ENCODE results near the gene ARFGEF2. TPM values are rescaled to one million over a fixed set of nuclear protein-coding genes. Genes with fewer than 3 reads are reported as not detected.
A peak's percentile ranks its signal among the peaks of the same experiment; 100 is the strongest.

The ARFGEF2 gene
- total RNA-seq, 4 donors from 2014 or later, result 25.6 to 41.0 (median 33.5) TPM

DNA sequence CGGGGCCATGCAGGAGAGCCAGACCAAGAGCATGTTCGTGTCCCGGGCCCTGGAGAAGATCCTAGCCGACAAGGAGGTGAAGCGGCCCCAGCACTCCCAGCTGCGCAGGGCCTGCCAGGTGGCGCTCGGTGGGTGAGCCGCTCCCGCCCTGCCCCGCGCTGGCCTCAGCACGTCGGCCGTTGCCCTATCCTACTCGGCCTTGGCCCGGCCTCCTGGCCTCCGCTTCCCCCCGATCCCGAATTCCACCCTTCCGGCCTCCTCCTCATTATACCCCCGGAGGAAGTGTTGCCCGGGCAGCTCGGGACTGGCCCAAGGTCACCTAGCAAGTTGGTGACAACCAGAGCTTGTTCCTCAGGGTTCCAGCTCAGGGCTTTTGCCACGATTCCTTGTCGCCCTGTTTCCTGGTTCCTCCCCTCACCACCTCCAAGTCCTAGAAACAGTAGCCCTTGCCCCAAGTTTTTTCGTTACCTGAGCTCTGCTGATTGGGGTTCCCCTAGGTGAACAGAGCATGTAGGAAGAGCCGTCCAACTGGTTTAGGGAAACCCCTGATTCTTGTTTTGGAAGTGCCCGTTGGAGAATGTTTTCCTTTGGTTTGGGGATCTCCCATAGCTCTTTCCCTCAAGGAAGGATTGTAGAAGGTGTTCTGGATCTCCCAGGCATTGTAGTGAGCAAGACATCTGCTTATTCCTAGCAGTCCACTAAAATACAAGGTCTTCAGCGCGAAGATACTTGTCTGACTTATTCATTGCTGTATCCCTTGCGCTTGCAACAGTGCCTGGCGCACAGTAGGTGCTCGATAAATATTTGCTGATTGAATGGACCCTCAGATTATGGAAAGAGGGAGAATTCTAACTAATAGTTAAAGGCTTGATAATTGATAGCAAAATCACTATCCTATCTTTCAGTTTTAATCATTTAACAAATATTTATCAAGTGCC, 641 bp downstream of the ARFGEF2 start:
- in situ Hi-C loops (cut with MboI; ENCODE audit: low sequenced_read_pairs in 4 of 4), result no loop called here
- H3K4me1 ChIP-seq, result peaks cover 26 to 35% of the 10 kb centered on the region in 2 donors

DNA sequence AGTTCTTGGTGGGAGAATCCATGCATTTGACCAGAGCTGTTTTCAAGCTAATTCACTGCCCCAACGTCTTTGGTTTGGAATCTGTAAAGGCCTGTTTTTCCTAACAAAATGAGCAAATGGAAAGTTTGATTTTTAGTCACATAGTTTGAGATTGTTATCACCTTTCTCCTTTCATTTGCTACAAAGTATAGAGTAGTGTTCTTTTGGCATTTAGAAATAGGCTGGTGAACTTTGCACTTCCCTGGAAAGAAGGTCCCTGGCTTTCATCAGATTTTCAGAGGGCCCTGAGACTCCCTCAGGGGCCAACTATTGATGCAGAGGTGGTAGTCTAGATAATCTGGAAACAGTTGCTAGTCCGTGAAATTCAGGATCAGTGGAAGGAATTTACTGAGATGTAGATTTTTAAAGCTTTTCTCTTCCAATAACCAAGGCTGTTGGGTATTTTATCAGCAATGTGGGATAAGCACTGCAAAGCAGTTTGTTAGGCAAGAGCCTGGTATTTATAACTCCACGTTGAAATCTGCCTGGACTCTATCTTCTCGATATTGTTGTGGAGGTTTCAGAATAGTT, 1.7 kb downstream of the ARFGEF2 start:
- in situ Hi-C loops (cut with MboI; ENCODE audit: low sequenced_read_pairs in 4 of 4) (no loop called here), intact Hi-C loops (cut with DNase I; ENCODE audit: low total_unique reads) (no loop called here)
- Histone ChIP-seq H3K9me3 (no peaks in the 10 kb centered on the region), H3K36me3 (no peaks in the 10 kb centered on the region), H3K27me3 (no peaks in the 10 kb centered on the region), H3K4me3 (peak overlapping the region in 3 of 4 donors; percentile 80 to 89 (median 87)), H3K4me1 (peaks cover 26 to 35% of the 10 kb centered on the region in 2 donors), H3K27ac (peak overlapping the region in 3 of 4 donors; percentile 92 to 96 (median 93))
- ATAC-seq, result no peak
- DNase-seq, result no peak
- TF ChIP-seq, protein P1, sequence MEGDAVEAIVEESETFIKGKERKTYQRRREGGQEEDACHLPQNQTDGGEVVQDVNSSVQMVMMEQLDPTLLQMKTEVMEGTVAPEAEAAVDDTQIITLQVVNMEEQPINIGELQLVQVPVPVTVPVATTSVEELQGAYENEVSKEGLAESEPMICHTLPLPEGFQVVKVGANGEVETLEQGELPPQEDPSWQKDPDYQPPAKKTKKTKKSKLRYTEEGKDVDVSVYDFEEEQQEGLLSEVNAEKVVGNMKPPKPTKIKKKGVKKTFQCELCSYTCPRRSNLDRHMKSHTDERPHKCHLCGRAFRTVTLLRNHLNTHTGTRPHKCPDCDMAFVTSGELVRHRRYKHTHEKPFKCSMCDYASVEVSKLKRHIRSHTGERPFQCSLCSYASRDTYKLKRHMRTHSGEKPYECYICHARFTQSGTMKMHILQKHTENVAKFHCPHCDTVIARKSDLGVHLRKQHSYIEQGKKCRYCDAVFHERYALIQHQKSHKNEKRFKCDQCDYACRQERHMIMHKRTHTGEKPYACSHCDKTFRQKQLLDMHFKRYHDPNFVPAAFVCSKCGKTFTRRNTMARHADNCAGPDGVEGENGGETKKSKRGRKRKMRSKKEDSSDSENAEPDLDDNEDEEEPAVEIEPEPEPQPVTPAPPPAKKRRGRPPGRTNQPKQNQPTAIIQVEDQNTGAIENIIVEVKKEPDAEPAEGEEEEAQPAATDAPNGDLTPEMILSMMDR (IDR thresholded peaks at IDR 0.05 in 4 of 5, conservative IDR thresholded peaks at IDR 0.05 in 1 of 5), result no peak
- no peak for TF ChIP-seq POLR2A (IDR thresholded peaks at IDR 0.05)

More for the DNA sequence above, 641 bp downstream of the ARFGEF2 start:
- Histone ChIP-seq H3K27me3 (no peaks in the 10 kb centered on the region), H3K9me3 (no peaks in the 10 kb centered on the region), H3K36me3 (no peaks in the 10 kb centered on the region), H3K27ac (peak overlapping the region; percentile 92 to 96 (median 94)), H3K4me3 (peak overlapping the region; percentile 80 to 93 (median 88))
- intact Hi-C loops (cut with DNase I; ENCODE audit: low total_unique reads), result no loop called here
- ATAC-seq, result peak; percentile 51 to 52
- no peak for TF ChIP-seq POLR2A (IDR thresholded peaks at IDR 0.05)
- TF ChIP-seq, protein P1 (IDR thresholded peaks at IDR 0.05 in 4 of 5, conservative IDR thresholded peaks at IDR 0.05 in 1 of 5), result no peak
- DNase-seq, result peak in 1 of 2 donors; percentile 43

DNA sequence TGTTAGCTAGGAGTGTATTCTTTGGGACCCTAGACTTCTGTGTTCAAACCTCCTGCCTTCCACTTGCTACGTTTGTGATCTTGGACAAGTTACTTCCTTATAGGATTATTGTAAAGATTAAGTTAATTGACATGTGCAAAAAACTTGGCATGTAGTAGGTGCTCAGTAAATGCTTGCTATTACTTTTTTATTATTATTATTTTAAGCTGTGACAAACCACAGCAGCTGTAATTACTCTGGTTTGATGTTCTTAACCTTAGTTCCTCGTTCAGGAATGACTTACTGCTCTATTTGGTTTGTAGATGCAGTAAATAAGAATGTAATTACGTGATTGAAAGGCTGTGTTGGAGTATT, 3.2 kb downstream of the ARFGEF2 start:
- intact Hi-C loops (cut with DNase I; ENCODE audit: low total_unique reads), result no loop called here
- Histone ChIP-seq H3K4me1 (peaks cover 38 to 48% of the 10 kb centered on the region in 2 donors), H3K27ac (no peak overlapping the region), H3K36me3 (no peaks in the 10 kb centered on the region), H3K27me3 (no peaks in the 10 kb centered on the region), H3K9me3 (no peaks in the 10 kb centered on the region), H3K4me3 (no peak overlapping the region)
- ATAC-seq, result no peak
- TF ChIP-seq, protein P1 (IDR thresholded peaks at IDR 0.05 in 4 of 5, conservative IDR thresholded peaks at IDR 0.05 in 1 of 5), result no peak
- TF ChIP-seq POLR2A (IDR thresholded peaks at IDR 0.05), result no peak
- in situ Hi-C loops (cut with MboI; ENCODE audit: low sequenced_read_pairs in 4 of 4), result no loop called here
- DNase-seq, result no peak

DNA sequence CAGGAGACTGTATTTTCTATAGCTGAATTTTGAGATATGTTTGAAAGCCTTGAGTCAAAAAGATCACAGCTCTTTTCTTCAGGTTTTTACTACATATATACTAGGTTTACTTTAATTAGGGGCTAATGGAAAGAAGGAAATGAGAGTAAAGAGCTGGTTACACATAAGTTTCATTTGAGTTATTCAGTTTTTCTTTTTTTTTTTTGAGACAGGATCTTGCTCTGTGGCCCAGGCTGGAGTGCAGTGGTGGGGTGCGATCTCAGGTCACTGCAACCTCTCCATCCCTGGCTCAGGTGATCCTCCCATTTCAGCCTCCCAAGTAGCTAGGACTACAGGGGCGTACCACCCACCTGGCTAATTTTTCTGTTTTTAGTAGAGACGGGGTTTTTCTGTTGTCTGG, 4.8 kb downstream of the ARFGEF2 start:
- H3K4me1 ChIP-seq, result peaks cover 48 to 53% of the 10 kb centered on the region in 2 donors
- intact Hi-C loops (cut with DNase I; ENCODE audit: low total_unique reads), result no loop called here
- no peak for DNase-seq
- no peaks in the 10 kb centered on the region for H3K27me3 ChIP-seq
- ATAC-seq, result no peak
- no peaks in the 10 kb centered on the region for H3K36me3 ChIP-seq
- in situ Hi-C loops (cut with MboI; ENCODE audit: low sequenced_read_pairs in 4 of 4), result no loop called here
- no peak for TF ChIP-seq POLR2A (IDR thresholded peaks at IDR 0.05)
- TF ChIP-seq, protein P1 (IDR thresholded peaks at IDR 0.05 in 4 of 5, conservative IDR thresholded peaks at IDR 0.05 in 1 of 5), result no peak
- H3K9me3 ChIP-seq, result no peaks in the 10 kb centered on the region
- H3K4me3 ChIP-seq, result no peak overlapping the region
- H3K27ac ChIP-seq, result no peak overlapping the region

All from gastrocnemius medialis (tissue), 4 donors.